Globus pallidus (tissue), 1 donor: Measurements from ENCODE around the gene ITPK1.
A peak's percentile ranks its signal among the peaks of the same experiment; 100 is the strongest.

Source experiments
- DNase-seq: peaks from one replicate; pipeline ENCODE4 v3.0.0-alpha.2; 2015; ENCODE audit warnings: low spot score

The ITPK1 gene

DNA sequence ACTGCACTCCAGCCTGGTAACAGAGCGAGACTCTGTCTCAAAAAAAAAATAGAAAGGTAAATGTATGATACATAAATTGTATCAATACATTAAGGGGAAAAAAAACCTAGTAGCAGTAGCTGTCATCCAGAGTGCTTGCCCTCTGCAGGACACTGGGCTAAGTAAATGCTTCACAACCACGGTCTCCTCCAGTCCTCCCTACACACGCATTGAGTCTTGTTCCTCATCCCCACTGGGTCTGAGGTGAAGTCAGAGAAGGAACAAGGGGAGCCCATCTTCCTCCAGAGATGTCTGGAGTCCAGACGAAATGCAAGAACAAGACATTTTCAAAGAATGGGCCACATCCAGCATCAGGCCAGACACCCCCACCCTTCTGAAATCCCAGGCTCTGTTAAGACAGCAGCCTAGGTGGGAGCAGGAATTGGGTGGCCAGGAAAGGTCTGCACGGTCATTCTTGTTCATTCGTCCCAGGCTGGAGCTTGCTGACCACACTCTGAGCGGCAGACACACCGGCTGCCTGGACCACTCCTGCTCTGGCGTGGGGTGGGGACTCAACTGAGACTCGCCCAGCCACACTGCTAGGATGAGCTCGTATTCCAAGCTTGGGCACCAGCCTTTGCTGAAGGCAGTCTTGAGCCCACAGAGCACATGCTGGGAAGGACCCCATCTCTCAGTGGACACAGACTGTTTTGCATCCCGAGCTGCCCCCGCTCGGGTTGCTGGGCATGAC, 147.3 kb downstream of the ITPK1 start:
- no peak for DNase-seq

DNA sequence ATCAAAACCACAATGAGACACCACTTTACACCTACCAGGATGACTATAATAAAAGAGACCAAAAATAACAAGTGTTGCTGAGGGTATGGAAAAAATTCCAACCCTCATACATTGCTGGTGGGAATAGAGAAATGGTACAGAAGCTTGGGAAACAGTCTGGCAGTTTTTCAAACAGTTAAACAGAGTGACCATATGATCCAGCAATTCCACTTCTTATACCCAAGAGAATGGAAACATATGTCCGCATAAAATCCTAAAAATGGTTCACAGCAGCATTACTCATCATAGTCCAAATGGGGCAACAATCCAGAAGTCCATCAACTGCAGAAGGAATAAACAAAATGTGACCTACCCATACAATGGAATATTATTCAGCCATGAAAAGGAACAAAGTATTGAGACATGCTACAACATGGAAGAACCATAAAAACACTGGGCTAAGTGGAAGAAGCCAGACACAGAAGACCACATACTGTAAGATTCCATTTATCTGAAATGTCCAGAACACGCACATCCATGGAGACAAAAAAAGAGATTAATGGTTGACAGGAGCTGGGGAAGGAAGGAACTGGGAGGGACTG, 148.3 kb downstream of the ITPK1 start:
- DNase-seq = no peak

DNA sequence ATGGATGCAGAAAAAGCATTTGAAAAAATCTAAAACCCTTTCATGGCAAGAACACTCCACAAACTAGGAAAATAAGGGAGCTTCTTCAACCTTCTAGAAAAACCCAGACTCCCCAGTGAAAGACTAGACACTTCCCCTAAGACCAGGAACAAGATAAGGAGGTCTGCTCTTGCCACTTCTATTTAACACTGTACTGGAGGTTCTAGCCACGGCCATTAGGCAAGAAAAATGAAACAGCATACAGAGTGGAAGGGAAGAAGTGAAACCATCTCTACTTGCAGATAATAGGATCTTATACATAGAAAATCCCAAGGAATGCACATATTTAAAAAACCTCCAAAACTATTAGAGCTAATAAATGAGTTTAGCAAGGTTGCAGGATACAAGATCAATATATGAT, 150.4 kb downstream of the ITPK1 start:
- no peak for DNase-seq

DNA sequence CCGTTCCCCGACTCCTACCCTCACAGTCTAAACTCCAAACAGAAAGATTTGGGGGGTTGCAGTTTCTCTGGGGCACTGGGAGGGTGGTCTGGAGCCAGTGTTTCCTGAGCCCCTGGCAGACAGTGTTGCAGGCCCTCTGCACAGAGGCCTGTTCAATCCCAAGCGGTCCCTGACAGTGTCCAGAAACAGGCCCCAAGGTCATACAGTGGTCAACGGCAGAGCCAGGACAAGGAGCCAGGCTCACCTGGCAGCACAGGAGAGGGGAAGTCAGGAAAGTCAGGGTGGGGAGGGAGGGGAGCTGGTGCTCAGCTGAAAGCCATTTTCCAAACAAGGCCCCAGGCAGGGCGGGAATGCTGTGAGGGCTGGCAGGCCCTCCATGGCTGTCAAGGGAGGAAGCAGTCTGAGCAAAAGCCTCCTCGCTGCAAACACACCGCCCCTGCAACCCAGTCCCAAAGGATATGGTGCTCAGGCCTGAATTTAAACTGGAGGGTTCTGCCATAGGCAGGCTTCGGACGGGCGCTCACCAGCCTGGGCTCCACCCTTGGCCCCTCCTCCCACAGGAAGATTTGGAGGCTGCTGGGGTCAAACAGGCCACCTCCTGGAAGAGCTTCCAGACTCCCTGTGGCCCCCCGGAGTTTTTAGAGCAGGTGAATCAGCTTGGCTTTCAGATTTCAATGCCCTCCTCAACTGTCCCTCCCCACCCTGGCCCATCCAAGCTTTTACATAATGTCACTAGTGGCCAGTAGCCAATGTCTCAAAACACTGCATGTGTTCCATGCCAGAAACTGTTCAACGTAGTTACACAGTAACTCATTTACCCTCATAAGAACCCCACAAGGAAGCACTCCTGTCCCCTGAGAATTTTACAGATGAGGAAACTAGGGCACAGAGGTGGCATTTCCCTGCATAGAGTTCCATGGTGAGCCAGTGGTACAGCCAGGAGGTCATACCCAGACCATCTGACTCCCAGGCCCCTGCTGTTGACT, 151.3 kb downstream of the ITPK1 start:
- DNase-seq = no peak

DNA sequence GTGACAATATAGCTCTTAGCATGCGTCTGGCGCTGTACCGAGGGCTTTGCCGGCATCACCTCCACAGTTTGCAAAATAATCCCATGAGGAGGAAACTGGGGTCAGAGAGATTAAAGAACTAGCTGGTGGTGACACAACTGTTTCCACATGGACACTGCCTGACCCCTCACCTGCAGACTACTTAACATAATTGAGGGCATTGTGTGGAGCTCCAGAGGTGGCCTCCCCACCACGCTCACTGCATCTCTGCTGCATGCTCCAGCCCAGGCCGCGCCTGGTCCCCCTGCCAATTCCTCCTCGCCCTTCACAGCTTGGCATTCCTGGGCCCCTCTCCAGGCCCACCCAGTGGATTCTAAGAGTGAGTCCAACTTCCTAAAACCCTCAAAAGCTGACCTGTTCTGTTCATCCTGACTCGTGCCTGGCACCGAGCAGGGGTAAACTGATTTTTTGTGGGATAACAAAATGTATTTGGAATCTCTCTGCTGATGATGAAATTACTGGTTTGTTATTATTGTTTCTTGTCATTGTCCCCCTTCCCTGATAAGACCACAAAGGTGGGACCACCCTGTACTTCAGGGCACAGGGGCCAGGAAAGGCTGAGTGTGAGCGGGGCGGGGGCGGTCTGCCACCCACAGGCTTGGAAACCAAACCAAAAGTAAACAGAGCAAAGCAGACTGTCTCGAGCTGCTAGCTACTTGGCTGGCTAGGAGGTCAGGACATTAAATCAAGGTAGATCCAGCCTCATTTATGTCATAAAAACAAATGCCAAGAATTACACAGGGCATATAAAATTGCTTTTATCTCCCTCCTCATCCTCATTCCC, 152.2 kb downstream of the ITPK1 start:
- DNase-seq = no peak

DNA sequence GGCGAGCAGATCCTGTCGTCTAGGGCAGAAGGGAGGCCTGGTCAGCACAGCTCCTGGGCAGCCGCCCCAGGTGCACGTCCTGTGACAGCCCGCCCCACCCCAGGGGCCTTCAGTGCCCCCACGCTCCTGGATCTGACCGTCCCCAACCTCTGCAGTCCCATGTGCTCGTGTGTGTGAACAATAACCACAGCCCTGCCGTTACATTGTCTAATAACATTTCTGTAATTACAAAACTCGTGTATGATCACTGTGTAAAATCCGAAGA, 153.0 kb downstream of the ITPK1 start:
- DNase-seq = no peak

DNA sequence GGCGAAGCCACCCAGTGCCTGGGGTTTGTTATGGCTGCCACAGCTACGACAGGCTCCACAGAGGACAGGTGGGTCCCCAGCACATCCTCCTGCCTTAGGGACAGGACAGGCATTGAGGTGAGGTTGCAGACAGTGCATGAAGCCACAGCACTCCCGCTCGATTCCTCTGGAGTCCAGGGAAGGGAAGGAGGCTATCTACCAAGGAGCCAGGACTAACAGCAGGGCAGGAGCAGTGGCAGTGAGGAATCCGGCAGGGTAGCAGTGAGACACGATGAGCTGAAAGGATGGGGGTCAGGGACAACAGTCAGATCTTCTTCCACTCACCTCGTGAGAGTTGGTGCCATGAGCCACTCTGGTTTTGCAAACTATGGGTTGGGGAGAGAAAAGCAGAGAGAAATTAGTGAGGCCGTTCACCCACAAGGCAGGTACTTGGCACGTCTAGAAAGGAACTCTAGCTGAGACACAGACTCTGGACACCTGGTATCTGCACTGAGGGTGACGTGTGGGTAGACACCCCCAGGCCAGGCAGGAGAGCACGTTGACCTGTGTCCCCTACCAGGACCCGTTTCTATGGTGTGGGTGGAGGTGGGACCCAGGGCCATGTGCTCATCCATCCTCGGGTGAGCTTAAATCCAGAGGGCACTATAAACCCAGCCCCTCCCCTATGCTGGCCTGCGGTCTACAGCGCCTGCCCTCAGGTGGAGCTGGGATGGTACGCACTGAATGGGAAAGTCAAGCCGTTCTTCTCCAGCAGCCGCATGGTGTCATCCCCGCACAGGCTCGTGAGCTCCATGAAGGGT, 153.5 kb downstream of the ITPK1 start:
- DNase-seq = no peak

DNA sequence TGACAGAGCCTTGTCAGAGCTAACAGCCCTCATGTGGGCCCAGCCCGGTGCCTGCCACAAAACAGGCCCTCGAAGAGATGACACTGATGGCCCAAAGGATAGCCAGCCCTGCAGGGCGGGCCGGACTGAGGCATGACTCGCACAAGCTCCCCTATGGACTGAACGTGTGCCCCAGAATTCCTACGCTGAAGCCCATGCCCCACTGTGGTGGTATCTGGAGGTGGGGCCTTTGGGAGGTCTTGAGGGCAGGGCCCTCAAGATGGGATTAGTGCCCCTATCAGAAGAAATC, 154.2 kb downstream of the ITPK1 start:
- DNase-seq = no peak

DNA sequence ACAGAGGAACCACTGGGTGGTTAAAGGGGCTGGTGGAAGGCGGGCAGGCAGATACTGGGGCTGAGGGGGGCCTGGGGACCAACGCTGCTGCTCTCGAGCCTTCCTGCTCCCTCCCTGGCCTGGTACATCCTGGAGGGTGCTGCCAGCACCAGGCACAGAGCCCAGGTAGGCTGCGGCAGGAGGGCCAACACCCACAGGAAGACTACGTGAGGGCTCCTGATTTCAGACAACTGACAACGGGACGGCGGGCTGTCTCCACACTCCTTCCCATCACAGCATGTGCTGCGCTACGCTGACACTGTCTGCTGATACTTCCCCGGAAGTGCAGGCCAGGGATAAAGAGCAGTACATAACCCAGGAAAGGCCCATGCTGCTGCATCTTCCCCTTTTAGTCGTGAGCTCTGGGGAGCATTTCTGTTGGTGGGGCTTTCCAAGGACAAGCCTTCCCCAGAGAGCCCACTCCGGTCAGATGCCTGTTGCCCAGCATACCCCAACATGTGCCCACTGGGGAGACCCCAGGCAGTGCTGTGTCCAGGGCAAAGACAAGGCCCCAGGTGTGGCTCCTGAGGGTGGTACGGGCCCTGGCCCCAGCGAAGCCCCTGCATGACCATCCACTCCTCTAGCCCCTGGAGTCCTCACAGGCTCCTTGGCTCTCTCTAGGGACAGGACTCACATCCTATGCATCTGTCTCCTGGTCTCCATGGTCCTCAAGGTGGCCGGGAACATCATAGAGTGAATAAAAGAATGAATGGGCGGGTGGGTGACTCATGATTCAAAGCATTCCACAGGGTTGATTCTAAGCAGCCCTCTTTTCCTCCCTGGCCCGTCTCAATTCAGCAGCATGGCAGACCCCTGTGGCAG, 154.8 kb downstream of the ITPK1 start:
- DNase-seq = no peak

DNA sequence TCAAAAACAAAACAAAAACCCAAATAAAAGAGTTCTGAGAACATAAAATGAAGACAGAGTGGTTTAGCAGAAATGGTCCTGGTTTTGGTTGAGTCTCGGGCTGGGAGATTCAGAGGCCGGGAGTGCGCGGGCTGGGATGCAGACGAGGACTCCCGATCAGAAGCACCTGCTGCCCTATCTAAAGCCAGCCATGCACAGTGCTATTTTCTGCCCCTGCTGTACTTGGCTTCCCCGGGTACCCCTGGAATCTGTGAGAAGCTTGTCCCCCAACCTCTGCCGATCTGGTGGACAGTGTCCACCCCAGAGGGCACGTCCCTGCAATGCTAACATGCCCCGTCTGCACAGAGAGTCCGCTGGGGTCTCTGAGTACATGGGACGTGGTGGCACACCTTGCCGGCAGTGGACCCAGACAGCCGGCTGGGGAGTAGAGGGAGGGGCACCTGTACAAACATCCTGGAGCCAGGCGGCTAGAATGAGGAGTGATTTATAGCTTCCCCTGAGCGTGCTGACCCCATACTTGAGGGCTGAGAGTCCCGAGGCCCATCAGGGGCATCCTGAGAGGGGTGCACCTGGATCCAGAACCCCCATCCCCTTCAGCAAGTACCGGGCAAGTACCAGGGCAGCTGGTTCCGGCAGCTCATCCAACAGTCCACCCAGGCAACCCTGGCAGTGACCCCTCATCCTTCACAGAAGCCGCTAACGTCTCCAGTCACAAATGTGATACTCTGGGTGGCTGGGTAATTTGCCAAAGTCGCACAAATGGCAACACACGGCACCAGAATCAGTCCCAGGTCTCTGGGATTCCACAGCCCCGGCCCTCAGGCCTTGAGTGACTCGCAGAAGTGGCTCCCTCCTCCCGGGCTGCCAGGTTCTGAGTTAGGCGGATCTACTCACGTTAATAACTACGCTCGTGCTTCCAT, 155.7 kb downstream of the ITPK1 start:
- no peak for DNase-seq

DNA sequence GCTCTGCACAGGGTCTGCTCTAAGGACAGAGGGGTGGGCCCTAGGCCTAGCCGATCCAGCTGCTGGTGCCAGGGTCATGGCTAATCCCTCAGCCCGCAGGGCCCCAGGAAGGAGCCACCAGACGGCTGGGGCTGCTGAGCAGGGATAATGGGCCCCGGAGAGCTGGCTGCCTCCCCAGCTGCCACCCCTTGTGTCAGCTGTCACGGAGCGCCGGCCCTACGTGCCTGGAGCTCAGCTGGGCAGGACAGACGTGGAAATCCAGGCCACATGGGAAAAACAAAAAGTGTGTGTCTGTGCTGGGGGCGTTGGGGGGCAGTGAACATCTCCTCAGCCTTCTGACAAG, 156.6 kb downstream of the ITPK1 start:
- peak; percentile 88 for DNase-seq

DNA sequence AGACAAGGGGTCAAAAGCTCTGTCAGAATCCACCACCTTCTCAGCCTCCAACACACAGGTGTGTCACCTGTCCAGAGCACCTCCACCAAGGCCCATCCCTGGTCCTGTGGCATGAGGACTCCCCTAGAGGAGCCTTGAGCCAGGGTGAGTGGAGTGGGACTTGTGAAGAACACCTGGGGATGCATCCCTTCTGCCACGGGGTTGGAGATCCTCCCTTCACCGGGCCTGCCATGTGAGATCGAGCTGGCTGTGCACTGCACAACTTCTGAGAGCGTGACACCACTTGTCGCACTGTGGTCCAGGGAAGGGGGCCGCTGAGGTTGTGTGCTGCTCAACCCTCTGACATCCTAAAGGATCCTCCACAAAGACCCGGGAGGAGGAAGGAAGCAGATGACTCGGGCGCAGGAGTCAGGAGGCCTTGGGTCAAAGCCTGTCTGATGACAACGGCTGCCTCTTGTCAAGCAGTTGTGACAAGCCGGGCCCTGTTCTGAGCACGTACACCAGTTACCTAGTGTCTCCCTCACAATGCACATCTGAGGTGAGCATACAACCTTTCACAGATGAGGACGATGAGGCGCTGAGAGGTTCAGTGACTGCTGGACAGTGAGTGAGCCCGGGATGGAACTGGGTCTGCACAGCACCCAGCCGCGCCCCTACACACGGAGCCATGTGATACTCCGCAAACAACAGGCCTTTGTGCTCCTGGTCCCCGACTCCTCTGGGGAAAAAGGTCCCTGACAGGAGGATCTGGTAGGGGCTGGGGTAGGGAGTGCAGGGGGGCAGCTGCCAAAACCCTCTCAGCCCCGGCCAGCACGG, 157.1 kb downstream of the ITPK1 start:
- peak; percentile 94 for DNase-seq

DNA sequence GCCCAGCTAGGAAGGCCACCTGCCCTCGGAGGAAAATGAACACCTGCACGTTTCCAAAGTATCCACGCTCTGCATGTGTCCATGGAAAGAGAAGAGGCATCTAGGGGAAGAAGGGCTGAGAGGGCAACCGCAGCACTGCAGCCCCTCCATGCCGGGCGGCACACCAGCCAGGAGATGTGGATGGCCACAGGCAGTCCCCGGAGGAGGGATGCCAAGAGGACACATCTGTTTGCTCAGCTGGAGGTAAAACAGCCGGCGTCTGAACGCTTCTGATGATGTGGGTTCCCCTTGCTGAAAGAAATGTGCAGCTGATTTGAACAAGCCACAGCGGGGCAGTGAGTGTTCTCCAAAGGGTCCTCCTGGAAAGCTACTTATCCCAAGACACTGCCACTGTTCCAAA, 158.8 kb downstream of the ITPK1 start:
- DNase-seq = no peak

DNA sequence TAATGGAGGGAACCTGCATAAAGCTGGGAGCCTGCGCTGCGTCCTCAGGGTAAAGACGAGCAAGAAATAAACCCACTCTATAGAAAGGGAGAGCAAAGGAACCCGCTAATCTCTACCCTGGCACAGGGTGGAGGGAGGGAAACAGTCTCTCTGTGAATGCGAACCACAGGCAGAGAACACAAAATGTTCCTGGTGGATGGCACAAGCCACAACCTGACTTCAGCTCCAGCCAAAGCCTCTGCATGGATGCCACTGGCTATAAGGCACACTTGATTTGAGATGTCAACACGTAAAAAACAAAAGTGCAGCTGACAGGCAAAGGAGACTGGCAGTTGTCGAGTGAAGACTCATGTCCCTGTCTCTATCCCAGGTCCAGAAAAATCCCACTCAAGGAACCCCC, 160.3 kb downstream of the ITPK1 start:
- DNase-seq = no peak

DNA sequence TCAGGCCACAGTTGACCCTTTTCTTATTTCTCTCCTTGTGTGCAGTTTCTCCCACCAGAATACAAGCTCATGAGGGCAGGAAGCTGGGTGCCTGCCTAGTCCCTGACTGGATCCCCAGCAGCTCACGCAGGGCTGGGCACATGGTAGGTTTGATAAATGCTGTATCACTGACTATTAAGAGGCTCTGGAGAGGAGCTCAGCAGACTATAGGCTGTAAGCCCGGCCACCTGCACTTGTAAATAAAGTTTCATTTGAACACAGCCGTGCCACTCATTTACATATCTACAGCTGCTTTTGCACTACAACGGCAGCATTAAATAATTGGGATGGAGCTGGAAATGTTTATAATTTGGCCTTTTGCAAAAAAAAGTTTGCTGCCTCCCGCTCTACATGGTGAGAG, 160.8 kb downstream of the ITPK1 start:
- DNase-seq = no peak

DNA sequence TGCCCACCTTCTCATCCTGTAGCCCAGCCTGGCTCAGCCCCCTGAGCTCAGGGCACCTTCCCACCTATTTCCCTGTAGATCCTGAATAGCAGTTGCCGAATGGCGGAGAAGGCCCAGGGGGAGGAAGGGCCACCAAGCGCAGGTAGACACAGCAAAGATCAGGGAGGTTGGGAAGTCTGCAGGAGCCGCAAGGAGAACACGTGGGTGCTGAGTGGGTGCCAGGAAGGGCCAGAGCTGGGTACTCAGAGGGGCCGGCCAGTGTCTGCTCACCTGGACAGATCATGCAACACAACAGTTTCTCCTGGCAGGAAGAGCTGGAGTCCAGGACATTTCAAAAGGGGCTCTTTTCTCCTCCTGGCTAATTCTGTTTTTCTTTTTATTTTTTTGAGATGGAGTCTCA, 162.2 kb downstream of the ITPK1 start:
- no peak for DNase-seq

DNA sequence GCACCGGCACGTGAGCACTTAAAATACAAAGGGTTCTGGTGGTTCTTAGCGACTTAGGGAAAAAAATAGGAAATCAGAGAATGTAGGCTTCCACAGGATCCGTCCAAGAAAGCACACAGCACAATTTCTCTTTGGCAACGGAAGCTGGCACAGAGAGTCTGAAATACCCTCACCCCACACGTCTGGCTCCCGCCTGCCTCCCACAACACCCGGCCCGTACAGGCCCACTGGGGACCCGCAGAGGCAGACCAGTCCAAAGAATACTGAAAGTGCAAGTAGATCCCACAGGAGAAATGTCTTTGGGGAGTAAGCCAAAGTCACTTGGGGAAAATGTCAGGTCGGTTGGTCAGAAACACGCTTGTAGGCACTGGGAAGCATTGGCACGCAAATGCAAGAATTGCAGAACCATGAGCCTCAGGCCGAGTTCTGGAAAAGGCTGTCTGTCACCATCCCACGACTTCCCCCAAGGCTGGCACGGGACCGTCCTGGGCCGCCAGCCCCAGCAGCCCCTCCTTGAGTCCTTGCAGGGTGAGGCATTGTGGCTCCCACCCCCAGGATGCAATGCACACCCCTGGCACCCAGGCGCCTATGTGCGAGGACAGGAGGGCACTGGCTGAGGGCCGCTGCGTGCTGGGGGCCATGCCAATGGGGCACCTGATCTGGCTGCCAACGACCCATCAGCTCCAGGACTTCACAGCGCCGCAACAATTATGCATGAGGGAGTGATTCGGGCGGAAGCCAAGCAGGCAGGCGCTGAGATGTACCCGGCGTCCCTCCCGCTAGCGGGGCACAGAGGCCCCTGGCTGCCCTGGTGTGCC, 163.0 kb downstream of the ITPK1 start:
- DNase-seq = peak; percentile 49

DNA sequence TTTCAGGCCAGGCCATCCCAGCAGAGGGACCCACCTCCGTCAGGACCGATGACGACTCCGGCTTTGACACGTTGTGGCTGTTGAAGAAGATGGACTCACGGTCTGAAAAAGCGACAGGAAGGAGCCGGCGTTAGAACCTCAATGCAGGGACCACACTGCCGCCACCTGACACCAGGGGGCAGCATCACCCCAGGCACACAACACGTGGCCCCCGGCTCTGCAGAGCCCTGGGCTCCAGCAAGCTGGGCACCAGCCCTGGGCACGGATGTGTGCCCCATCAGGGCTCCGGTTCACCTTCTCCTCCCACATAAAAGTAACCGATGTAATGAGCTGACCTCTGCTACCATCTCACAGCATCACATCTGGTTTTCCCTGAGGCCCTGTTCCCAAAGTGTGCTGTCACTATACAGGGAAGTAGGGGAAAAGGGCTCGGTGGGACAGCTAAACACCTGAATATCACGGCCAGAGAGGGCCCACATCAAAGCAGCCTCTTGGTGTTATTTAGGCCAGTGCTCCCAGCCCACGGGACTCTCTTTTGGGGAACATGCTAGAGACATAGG, 163.7 kb downstream of the ITPK1 start:
- DNase-seq = peak; percentile 83
